Tibial nerve (tissue), 4 donors: ENCODE results near the gene DOC2A.

Experiments
- CTCF ChIP-seq, 5 experiments: fragments of 200-600 bp in 3 of 5; fragments of 450-650 bp in 2 of 5; sonication (generic) in 3 of 5; IDR thresholded peaks; one replicate each; pipeline ENCODE4 v1.5.1; 2016 to 2019; ENCODE audit warnings: antibody characterized with exemption in 5 of 5, mild to moderate bottlenecking in 3 of 5, moderate library complexity in 2 of 5
- EP300 ChIP-seq, 2 donors: sonication (generic); formaldehyde crosslinking; IDR thresholded peaks; one replicate each; pipeline ENCODE4 v1.6.1; 2017; ENCODE audit warnings: antibody characterized with exemption in 2 of 2, mild to moderate bottlenecking in 1 of 2
- POLR2A ChIP-seq, 2 donors: fragments of 450-650 bp; IDR thresholded peaks; one replicate each; pipeline ENCODE4 v1.6.1; 2017; ENCODE audit warnings: antibody characterized with exemption in 2 of 2, mild to moderate bottlenecking in 2 of 2, moderate library complexity in 2 of 2

- TF ChIP-seq EP300 (IDR thresholded peaks at IDR 0.05) (no peak), CTCF (IDR thresholded peaks at IDR 0.05) (no peak), POLR2A (IDR thresholded peaks at IDR 0.05) (no peak)
These were observed 14.0 kb downstream of the DOC2A start for GRCh38 chr16:29996766-29997250.
